ENCODE data around the gene ATAD2B.
"Not testable (repeated sequence)": the region's sequence is repeated elsewhere in the genome, so short reads cannot be mapped to it uniquely, and the experiment has no call there.

DNA sequence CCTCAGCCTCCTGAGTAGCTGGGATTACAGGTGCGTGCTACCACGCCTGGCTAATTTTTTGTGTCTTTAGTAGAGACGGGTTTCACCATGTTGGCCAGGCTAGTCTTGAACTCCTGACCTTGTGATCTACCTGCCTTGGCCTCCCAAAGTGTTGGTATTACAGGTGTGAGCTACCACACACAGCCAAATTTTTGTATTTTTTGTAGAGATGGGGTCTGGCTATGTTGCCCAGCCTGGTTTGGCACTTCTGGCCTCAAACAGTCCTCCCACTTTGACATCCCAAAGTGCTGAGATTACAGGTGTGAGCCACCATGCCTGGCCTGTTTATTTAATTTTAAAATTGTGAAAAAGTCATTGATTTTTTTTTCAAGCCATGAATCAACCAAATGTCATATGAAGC, 25.6 kb upstream of the ATAD2B start:
- TF ChIP-seq POLR2A (IDR thresholded peaks at IDR 0.05): not testable (repeated sequence)
- TF ChIP-seq, protein P1, sequence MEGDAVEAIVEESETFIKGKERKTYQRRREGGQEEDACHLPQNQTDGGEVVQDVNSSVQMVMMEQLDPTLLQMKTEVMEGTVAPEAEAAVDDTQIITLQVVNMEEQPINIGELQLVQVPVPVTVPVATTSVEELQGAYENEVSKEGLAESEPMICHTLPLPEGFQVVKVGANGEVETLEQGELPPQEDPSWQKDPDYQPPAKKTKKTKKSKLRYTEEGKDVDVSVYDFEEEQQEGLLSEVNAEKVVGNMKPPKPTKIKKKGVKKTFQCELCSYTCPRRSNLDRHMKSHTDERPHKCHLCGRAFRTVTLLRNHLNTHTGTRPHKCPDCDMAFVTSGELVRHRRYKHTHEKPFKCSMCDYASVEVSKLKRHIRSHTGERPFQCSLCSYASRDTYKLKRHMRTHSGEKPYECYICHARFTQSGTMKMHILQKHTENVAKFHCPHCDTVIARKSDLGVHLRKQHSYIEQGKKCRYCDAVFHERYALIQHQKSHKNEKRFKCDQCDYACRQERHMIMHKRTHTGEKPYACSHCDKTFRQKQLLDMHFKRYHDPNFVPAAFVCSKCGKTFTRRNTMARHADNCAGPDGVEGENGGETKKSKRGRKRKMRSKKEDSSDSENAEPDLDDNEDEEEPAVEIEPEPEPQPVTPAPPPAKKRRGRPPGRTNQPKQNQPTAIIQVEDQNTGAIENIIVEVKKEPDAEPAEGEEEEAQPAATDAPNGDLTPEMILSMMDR (IDR thresholded peaks at IDR 0.05): not testable (repeated sequence)

All from heart left ventricle (tissue), 13 donors.